ENCODE measurements around the gene WDR44.
"Not testable (repeated sequence)": the region's sequence is repeated elsewhere in the genome, so short reads cannot be mapped to it uniquely, and the experiment has no call there.

The WDR44 gene

GRCh38 chrX:118475903-118476302 is 130.0 kb downstream of the WDR44 start:
- no peak for DNase-seq (ENCODE audit: low read depth)
- no peak overlapping the region for H3K4me3 ChIP-seq (ENCODE audit: low read length)
- TF ChIP-seq, protein P1, sequence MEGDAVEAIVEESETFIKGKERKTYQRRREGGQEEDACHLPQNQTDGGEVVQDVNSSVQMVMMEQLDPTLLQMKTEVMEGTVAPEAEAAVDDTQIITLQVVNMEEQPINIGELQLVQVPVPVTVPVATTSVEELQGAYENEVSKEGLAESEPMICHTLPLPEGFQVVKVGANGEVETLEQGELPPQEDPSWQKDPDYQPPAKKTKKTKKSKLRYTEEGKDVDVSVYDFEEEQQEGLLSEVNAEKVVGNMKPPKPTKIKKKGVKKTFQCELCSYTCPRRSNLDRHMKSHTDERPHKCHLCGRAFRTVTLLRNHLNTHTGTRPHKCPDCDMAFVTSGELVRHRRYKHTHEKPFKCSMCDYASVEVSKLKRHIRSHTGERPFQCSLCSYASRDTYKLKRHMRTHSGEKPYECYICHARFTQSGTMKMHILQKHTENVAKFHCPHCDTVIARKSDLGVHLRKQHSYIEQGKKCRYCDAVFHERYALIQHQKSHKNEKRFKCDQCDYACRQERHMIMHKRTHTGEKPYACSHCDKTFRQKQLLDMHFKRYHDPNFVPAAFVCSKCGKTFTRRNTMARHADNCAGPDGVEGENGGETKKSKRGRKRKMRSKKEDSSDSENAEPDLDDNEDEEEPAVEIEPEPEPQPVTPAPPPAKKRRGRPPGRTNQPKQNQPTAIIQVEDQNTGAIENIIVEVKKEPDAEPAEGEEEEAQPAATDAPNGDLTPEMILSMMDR (conservative IDR thresholded peaks at IDR 0.05; ENCODE audit: low read length) = no peak

GRCh38 chrX:118480172-118480571 is 134.3 kb downstream of the WDR44 start:
- no peak overlapping the region for H3K4me3 ChIP-seq (ENCODE audit: low read length)
- no peak for DNase-seq (ENCODE audit: low read depth)
- TF ChIP-seq, protein P1 (conservative IDR thresholded peaks at IDR 0.05; ENCODE audit: low read length) = no peak

GRCh38 chrX:118482384-118482783 is 136.5 kb downstream of the WDR44 start:
- DNase-seq (ENCODE audit: low read depth); H3K4me3 ChIP-seq (ENCODE audit: low read length): not testable (repeated sequence)

DNA sequence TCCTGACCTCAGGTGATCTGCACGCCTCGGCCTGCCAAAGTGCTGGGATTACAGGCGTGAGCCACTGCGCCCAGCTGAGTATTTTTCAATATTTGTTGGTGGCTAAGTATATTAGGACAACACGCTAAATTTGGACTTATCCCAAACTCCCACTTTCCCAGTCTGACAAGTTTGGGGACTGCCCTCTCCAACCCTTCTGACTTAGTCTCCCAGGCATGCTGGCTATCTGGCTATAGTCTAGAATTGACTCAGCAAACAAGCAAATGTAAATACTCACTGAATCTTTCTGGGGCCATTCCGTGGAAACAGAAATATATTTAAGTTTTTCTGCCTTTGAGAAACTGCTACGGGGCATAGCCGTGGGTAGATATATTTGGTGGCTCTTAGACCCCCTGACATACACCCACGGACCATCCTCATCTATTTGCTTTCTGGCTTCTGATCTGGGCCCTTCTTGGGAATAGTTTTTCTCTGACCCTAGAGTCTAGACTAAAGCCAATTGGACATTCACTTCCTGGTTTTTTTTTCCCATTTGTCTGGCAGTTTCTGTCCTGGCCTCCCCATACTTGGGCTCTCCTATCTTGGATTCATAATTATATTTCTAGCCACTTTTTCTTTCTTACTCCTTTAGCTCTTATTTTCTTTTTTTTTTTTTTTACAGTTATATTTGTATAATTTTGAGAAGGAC is 138.5 kb downstream of the WDR44 start:
- no peak for DNase-seq (ENCODE audit: low read depth)
- TF ChIP-seq, protein P1 (conservative IDR thresholded peaks at IDR 0.05; ENCODE audit: low read length) = no peak
- no peak overlapping the region for H3K4me3 ChIP-seq (ENCODE audit: low read length)

- not testable (repeated sequence) for DNase-seq (ENCODE audit: low read depth); H3K4me3 ChIP-seq (ENCODE audit: low read length)
These were observed 140.8 kb downstream of the WDR44 start for GRCh38 chrX:118486693-118487092.

- no peak overlapping the region for H3K4me3 ChIP-seq (ENCODE audit: low read length)
- DNase-seq (ENCODE audit: low read depth) = no peak
These were observed 147.1 kb downstream of the WDR44 start for GRCh38 chrX:118493016-118493415.

GRCh38 chrX:118493653-118494297 is 147.9 kb downstream of the WDR44 start:
- TF ChIP-seq, protein P1 (conservative IDR thresholded peaks at IDR 0.05; ENCODE audit: low read length) = no peak
- no peak for DNase-seq (ENCODE audit: low read depth)
- H3K4me3 ChIP-seq (ENCODE audit: low read length) = no peak overlapping the region

More at GRCh38 chrX:118493016-118493415, 147.1 kb downstream of the WDR44 start:
- TF ChIP-seq, protein P1 (conservative IDR thresholded peaks at IDR 0.05; ENCODE audit: low read length) = no peak

Data from AG10803 (cell line).